ENCODE data around the gene GSTK1.

GSTK1 gene

DNA sequence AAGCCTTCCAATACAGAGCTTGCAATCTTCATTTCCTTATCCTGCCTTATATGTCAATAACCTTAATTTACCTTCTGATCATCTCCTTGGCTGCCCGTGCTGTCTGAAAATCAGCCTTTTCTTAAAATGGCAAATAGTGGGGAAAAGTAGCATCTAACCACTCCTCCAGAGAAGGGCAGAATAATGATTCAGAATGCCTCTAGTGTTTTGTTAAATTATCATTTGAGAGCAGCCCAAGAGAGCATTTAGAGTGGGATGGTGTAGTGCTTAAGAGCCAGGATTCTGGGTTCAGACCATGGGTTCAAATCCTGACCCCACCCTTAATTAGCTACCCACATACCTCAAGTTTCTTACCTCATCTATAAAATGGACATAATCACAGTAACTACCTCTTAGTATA, 16.9 kb downstream of the GSTK1 start:
- Histone ChIP-seq H3K27me3 (replicated peaks; ENCODE audit: control insufficient read depth, insufficient read depth, low read length) (no peaks in the 10 kb centered on the region), H3K36me3 (ENCODE audit: control insufficient read depth, insufficient read depth, low read length) (no peaks in the 10 kb centered on the region)

DNA sequence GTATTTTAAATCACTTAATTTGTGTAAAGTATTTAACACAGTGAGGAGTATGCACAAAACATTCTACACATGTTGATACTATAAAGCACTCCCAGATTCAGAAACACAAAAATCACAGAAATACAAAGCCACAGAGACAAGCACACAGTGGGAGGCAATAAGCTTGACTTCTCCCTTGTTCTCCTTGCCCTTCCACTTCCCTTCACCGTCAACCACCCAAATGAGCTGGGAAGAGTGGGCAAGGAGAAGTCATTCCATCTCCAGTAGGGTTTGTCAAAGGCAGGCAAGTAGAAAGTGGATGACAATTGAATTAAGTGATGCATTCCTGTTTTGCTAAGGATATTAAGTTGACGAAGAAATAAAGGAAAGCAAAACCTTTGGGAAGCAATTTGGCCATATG, 17.3 kb downstream of the GSTK1 start:
- no peak for DNase-seq (ENCODE audit: extremely low read depth, insufficient read length)
- TF ChIP-seq, protein P1, sequence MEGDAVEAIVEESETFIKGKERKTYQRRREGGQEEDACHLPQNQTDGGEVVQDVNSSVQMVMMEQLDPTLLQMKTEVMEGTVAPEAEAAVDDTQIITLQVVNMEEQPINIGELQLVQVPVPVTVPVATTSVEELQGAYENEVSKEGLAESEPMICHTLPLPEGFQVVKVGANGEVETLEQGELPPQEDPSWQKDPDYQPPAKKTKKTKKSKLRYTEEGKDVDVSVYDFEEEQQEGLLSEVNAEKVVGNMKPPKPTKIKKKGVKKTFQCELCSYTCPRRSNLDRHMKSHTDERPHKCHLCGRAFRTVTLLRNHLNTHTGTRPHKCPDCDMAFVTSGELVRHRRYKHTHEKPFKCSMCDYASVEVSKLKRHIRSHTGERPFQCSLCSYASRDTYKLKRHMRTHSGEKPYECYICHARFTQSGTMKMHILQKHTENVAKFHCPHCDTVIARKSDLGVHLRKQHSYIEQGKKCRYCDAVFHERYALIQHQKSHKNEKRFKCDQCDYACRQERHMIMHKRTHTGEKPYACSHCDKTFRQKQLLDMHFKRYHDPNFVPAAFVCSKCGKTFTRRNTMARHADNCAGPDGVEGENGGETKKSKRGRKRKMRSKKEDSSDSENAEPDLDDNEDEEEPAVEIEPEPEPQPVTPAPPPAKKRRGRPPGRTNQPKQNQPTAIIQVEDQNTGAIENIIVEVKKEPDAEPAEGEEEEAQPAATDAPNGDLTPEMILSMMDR (IDR thresholded peaks at IDR 0.05; ENCODE audit: insufficient read depth, low read length, poor library complexity, severe bottlenecking) = no peak
- Histone ChIP-seq H3K36me3 (ENCODE audit: control insufficient read depth, insufficient read depth, low read length) (no peaks in the 10 kb centered on the region), H3K27me3 (replicated peaks; ENCODE audit: control insufficient read depth, insufficient read depth, low read length) (no peaks in the 10 kb centered on the region), H3K4me3 (replicated peaks; ENCODE audit: low read depth, low read length) (no peak overlapping the region)

More for the DNA sequence above, 16.9 kb downstream of the GSTK1 start:
- TF ChIP-seq, protein P1 (IDR thresholded peaks at IDR 0.05; ENCODE audit: insufficient read depth, low read length, poor library complexity, severe bottlenecking) = no peak
- H3K4me3 ChIP-seq (replicated peaks; ENCODE audit: low read depth, low read length) = no peak overlapping the region
- DNase-seq (ENCODE audit: extremely low read depth, insufficient read length) = no peak

DNA sequence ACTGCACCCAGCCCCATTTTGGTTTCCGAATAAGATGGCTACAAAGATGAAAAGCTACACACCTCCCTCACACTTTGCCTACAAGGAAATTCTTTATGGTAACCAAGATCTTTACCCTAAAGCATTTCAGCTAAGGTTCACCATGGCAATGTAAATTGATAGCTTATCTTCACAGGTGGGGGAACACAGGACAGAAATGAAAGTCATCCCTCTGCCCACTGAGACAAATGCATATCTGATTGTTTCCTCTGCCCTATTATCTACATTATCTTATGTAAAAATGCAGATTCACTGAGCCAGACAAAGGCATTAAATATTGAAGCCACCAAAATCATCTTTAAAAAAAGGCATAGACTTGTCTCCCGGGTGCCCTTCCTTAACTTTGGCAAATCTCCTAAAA, 18.3 kb downstream of the GSTK1 start:
- TF ChIP-seq, protein P1 (IDR thresholded peaks at IDR 0.05; ENCODE audit: insufficient read depth, low read length, poor library complexity, severe bottlenecking) = no peak
- Histone ChIP-seq H3K4me3 (replicated peaks; ENCODE audit: low read depth, low read length) (no peak overlapping the region), H3K36me3 (ENCODE audit: control insufficient read depth, insufficient read depth, low read length) (no peaks in the 10 kb centered on the region), H3K27me3 (replicated peaks; ENCODE audit: control insufficient read depth, insufficient read depth, low read length) (no peaks in the 10 kb centered on the region)
- no peak for DNase-seq (ENCODE audit: extremely low read depth, insufficient read length)

- Histone ChIP-seq H3K36me3 (ENCODE audit: control insufficient read depth, insufficient read depth, low read length) (no peaks in the 10 kb centered on the region), H3K27me3 (replicated peaks; ENCODE audit: control insufficient read depth, insufficient read depth, low read length) (no peaks in the 10 kb centered on the region), H3K4me3 (replicated peaks; ENCODE audit: low read depth, low read length) (no peak overlapping the region)
- DNase-seq (ENCODE audit: extremely low read depth, insufficient read length) = no peak
- TF ChIP-seq, protein P1 (IDR thresholded peaks at IDR 0.05; ENCODE audit: insufficient read depth, low read length, poor library complexity, severe bottlenecking) = no peak
These were observed 18.9 kb downstream of the GSTK1 start for GRCh38 chr7:143282124-143282523.

DNA sequence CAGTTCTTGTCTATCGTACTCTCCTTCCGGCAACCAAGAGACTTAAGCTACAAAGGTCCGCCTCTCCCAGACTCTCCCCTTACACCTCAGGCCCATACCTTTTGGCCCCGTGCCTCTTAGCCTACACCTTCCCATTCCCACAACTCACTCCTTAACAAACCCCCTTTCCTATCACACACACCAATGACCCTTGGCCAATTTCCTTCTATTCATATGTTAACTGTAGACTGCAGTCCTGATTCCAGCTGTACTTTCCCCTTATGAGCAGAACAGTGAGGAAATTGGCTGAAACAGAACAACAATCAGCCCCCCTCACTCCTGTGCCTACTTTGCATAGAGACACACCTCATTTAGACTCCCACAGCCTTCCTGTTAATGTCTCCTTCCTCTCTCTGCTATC, 20.1 kb downstream of the GSTK1 start:
- TF ChIP-seq, protein P1 (IDR thresholded peaks at IDR 0.05; ENCODE audit: insufficient read depth, low read length, poor library complexity, severe bottlenecking) = no peak
- H3K4me3 ChIP-seq (replicated peaks; ENCODE audit: low read depth, low read length) = no peak overlapping the region
- DNase-seq (ENCODE audit: extremely low read depth, insufficient read length) = no peak
- no peaks in the 10 kb centered on the region for H3K27me3 ChIP-seq (replicated peaks; ENCODE audit: control insufficient read depth, insufficient read depth, low read length)
- no peaks in the 10 kb centered on the region for H3K36me3 ChIP-seq (ENCODE audit: control insufficient read depth, insufficient read depth, low read length)

Data from GM06990 (cell line).